Placental epithelial cell (primary cell): ENCODE measurements around the gene TOP3A. TPM values are rescaled to one million over a fixed set of nuclear protein-coding genes. Genes with fewer than 3 reads are reported as not detected.

Source experiments
- total RNA-seq: library from RNA; depleted of rRNA; stranded (reverse); fragments of >200 nt; gene quantifications from 2 replicates; pipeline ENCODE4 v1.2.3, GENCODE V29; 2012

TOP3A gene
- 29.1 and 42.1 TPM in 2 replicates for total RNA-seq

DNA sequence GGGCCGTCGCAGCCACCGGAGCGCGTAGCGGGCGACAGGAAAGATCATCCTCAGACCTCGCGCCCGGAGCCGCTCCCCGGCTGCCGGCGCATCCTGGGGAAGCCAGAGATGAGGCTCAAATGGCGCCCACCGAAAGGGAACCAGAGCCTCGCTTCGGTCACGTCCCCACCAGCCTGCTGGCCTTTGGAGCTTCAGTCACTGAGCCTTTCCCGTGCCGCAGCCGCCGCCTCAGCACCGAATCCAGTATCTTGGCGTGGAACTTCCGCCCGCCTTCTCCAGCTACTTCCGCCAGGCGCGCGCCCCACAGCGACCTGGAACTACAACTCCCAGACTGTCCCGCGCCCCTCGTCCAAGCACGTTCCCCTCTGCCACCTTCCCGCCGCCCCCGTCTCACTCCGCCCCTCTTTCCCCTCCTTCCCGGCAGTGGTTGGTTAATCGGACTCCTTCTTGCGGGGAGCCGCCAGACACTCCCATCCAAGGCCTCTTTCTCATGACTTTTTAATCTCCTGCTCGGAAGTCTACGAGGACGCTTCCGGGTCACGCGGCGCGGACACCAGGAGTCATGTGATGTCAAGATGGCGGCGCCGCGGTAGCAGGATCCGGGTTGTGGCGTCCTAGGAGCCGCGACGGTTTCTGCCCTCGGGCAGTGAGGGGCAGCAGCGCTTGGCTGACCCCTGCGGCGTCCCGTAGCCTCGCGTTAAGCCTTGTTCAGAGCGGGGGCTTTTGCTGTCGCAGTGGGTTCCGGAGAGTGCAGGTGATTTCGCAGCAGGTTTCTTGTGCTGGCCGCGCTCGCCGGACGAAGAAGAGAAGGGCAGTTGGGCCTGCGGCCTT, at the start of gene TOP3A, which contains the start of gene SMCR8:
Gene TOP3A, minus strand, starts transcription at position 264 of the 831 bp plus-strand sequence. Its CDS starts 216 bp downstream, at position 48.
Gene SMCR8, plus strand, starts transcription at position 563 of the 831 bp plus-strand sequence. CDS start 497 bp downstream, outside the sequence.

DNA sequence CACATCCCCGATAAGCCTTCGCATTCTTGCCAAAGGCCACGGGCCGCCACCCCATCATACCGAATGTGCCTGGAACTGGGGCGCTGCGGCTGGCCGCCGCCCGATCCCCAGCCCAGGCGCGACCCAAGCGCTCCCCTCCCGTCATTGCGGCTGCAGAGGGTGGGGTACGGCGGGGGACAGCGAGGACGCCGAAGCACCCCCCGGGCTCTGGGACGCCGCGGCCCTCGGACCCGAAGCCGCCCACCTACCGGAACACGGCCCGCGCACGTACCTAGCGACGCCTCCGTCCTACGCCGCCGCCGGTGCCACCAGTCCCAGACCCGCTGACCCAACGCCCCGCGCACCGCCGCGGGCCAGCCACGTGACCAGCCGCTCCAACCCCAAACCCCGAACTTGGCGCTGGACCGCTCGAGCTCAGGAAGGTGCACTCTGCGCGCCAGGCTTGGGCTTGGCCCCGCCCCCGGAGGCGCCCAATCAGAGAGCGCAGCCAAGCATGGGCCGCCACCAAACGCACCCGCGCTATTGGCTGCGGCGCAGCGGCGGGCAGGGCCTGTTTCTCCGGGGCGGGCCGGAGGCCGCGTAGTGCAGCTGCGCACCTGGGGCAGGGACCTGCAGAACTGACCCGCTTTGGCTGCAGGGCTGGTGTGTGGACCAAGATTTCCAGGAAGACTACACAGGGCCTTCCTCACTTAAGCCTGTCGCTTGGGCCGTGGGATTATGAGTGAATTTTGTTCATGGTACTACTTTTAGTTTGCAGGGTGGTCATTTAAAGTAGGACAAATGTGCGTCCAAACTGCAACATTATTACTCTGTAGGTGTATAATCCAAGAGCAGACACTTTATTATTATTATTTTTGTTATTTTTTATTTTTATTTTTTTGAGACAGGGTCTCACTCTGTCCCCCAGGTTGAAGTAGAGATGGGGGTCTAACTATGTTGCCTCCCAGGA, 48.6 kb upstream of the TOP3A start, which contains the start of gene SHMT1:
Gene SHMT1, minus strand, starts transcription at position 450 of the 949 bp plus-strand sequence. CDS start 7,569 bp downstream, outside the sequence.

DNA sequence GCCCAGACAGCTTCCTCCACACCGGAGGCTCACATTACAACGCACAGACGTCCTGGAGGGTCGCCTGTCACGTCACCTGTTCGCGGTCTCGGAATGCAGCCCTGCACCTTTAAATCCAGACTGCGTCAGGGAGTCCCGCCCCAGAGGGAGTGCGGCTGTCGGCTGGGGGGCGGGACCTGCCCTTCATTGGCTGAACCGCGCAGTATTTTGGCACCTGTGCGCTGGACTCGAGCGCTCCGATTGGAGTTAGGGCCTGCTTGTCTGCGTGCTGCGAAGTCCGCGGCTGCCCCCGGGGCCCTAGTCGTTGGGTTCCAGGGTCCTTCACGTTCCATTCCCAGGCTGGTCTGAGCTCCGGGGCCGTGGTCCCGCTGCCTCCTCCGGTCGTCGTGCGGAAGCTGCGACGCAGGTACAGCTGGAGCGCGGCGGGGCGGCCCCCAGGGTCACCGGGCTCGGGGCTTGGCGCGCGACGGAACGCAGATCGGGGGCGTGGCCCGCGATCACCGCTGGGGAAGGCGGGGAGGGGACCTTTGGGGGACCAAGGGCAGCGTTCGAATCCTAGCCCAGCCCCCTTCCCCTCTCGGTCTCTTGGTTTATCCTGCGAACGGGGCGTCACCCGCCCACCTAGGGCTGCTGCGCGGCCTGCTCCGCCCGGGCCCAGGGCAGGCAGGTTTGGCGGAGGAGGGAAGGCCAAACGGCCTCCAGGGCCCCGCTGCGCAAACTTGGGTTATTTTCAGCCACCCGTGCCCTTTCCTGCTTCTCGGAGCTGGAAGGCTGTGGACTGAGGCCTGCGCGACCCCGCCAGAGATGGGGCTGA, 54.3 kb downstream of the TOP3A start, which contains the start of gene MIEF2:
Gene MIEF2, plus strand, starts transcription at position 331 of the 814 bp plus-strand sequence. CDS start 2,059 bp downstream, outside the sequence.

GRCh38 chr17:18258356-18259038, 56.3 kb downstream of the TOP3A start, which contains the start of gene FLII:
Gene FLII (minus strand): TSS chr17:18258738. CDS start chr17:18258690, 48 bp downstream.

GRCh38 chr17:18225121-18225641, 89.6 kb downstream of the TOP3A start, which contains the start of gene LLGL1:
Gene LLGL1 (plus strand): TSS chr17:18225635. CDS start chr17:18225683, 48 bp downstream.

Other genes with a start within 250 kb of the TOP3A start
- gene DRG2, start 227.0 kb downstream of the TOP3A start, total RNA-seq = 33.4 and 48.9 TPM in 2 replicates
- 2.0 and 2.1 TPM in 2 replicates for gene MYO15A, start 206.2 kb downstream of the TOP3A start, total RNA-seq
- gene ALKBH5, start 131.2 kb downstream of the TOP3A start, total RNA-seq = 98.5 and 149 TPM in 2 replicates
- gene LLGL1, start 89.4 kb downstream of the TOP3A start, total RNA-seq = 50.0 and 51.0 TPM in 2 replicates
- gene FLII, start 56.3 kb downstream of the TOP3A start, total RNA-seq = 139 and 481 TPM in 2 replicates
- gene MIEF2, start 54.3 kb downstream of the TOP3A start, total RNA-seq = 18.1 and 76.3 TPM in 2 replicates
- 15.3 and 19.6 TPM in 2 replicates for gene SMCR8, start 299 bp upstream of the TOP3A start, total RNA-seq
- 2.0 and 8.5 TPM in 2 replicates for gene SHMT1, start 48.6 kb upstream of the TOP3A start, total RNA-seq
- 0.11 TPM in 1 of 2 replicates, not detected in the other for gene EVPLL, start 62.8 kb upstream of the TOP3A start, total RNA-seq
- 0.98 TPM in 1 of 2 replicates, not detected in the other for gene LGALS9C, start 161.8 kb upstream of the TOP3A start, total RNA-seq